HG03342 (cell line): ENCODE results near the gene PPIE.

ENCODE experiments used
- ATAC-seq: cut with Tn5 transposase; IDR thresholded peaks from one replicate; pipeline ENCODE4 v1.9.1; 2021; ENCODE audit warnings: mild to moderate bottlenecking, moderate library complexity; ENCODE audit not compliant: unreplicated experiment

PPIE gene

GRCh38 chr1:39738622-39739366 is at the start of gene PPIE:
PPIE (plus strand) TSS chr1:39738882; CDS start chr1:39738901, 19 bp downstream.
- peak; percentile 87 for ATAC-seq

- ATAC-seq, result no peak
These were observed 49.5 kb upstream of the PPIE start for GRCh38 chr1:39689214-39689613.

GRCh38 chr1:39689635-39690034 is 49.0 kb upstream of the PPIE start:
- ATAC-seq, result no peak

- ATAC-seq, result no peak
These were observed 48.5 kb upstream of the PPIE start for GRCh38 chr1:39690225-39690624.

- no peak for ATAC-seq
These were observed 47.8 kb upstream of the PPIE start for GRCh38 chr1:39690794-39691382.

- ATAC-seq, result peak; percentile 85
These were observed 47.1 kb upstream of the PPIE start, which contains the start of gene HPCAL4 for GRCh38 chr1:39691383-39692151. HPCAL4 (minus strand) TSS chr1:39691433; CDS start chr1:39684603, 6,830 bp downstream.

- no peak for ATAC-seq
These were observed 46.3 kb upstream of the PPIE start for GRCh38 chr1:39692152-39693074.

- no peak for ATAC-seq
These were observed 44.7 kb upstream of the PPIE start for GRCh38 chr1:39694026-39694425.

GRCh38 chr1:39695016-39695415 is 43.7 kb upstream of the PPIE start:
- no peak for ATAC-seq

- ATAC-seq, result no peak
These were observed 42.2 kb upstream of the PPIE start for GRCh38 chr1:39696448-39696847.

- ATAC-seq, result no peak
These were observed 40.1 kb upstream of the PPIE start for GRCh38 chr1:39698568-39698967.

- no peak for ATAC-seq
These were observed 39.3 kb upstream of the PPIE start for GRCh38 chr1:39699419-39699818.

- ATAC-seq, result no peak
These were observed 38.3 kb upstream of the PPIE start for GRCh38 chr1:39700348-39700747.

- ATAC-seq, result no peak
These were observed 37.6 kb upstream of the PPIE start for GRCh38 chr1:39701049-39701439.

- ATAC-seq, result no peak
These were observed 33.9 kb upstream of the PPIE start for GRCh38 chr1:39704757-39705156.

- ATAC-seq, result no peak
These were observed 31.2 kb upstream of the PPIE start for GRCh38 chr1:39707506-39707905.

GRCh38 chr1:39711104-39711965 is 27.3 kb upstream of the PPIE start:
- no peak for ATAC-seq

GRCh38 chr1:39711966-39712340 is 26.7 kb upstream of the PPIE start:
- ATAC-seq, result no peak

GRCh38 chr1:39713557-39713956 is 25.1 kb upstream of the PPIE start:
- no peak for ATAC-seq

GRCh38 chr1:39717809-39718208 is 20.9 kb upstream of the PPIE start:
- ATAC-seq, result no peak
